B cell (primary cell): ENCODE results near the gene CD63. TPM values are rescaled to one million over a fixed set of nuclear protein-coding genes. Genes with fewer than 3 reads are reported as not detected.

Source experiments
- ATAC-seq: fragments of 200-7000 bp; cut with Tn5 transposase; one replicate; pipeline ENCODE4 v1.10.0; 2021; ENCODE audit warnings: low read depth, mild to moderate bottlenecking, moderate number of reproducible peaks, moderate library complexity
- CTCF ChIA-PET: fragments of 350-600 bp; sonication (Branson Sonifier 250); formaldehyde crosslinking; loops from one replicate; lab custom pipeline; 2021; ENCODE audit warnings: antibody characterized with exemption, inconsistent platforms; lab: Charles Lee
- POLR2A ChIA-PET: fragments of 350-600 bp; sonication (Branson Sonifier 250); formaldehyde crosslinking; loops from one replicate; lab custom pipeline; 2021; ENCODE audit warnings: antibody characterized with exemption; lab: Charles Lee
- DNase-seq: peaks from one replicate; pipeline ENCODE4 v3.0.0; 2013
- H2AFZ ChIP-seq: 2 replicates; pipeline ENCODE4 v1.6.1; 2012; ENCODE audit warnings: mild to moderate bottlenecking, low read depth, low read length; ENCODE audit not compliant: insufficient read depth, poor library complexity, severe bottlenecking
- H3K27ac ChIP-seq, 2 donors: 1 replicate in 1 of 2; 2 replicates in 1 of 2; pipeline ENCODE4 v1.5.1; 2012 to 2013; ENCODE audit warnings: low read length in 2 of 2, mild to moderate bottlenecking in 2 of 2, moderate library complexity in 1 of 2
- H3K27me3 ChIP-seq, 4 experiments: fragments of 200-600 bp in 1 of 4; sonication (generic) in 1 of 4; replicated peaks in 1 of 4; 1 replicate in 2 of 4; 2 replicates in 2 of 4; pipeline versions ENCODE4 v1.6.1 to v1.7.0; 2013 to 2016; ENCODE audit warnings: low read length in 3 of 4, mild to moderate bottlenecking in 2 of 4, mixed read lengths in 1 of 4, moderate library complexity in 1 of 4; ENCODE audit not compliant: insufficient read depth in 4 of 4, control insufficient read depth in 3 of 4; ENCODE audit errors: control extremely low read depth in 1 of 4
- H3K36me3 ChIP-seq, 2 experiments: replicated peaks in 1 of 2; 1 replicate in 1 of 2; 2 replicates in 1 of 2; pipeline versions ENCODE4 v1.6.1 to v1.7.1; 2013; ENCODE audit warnings: low read length in 1 of 2; ENCODE audit not compliant: insufficient read depth in 2 of 2, control insufficient read depth in 1 of 2; ENCODE audit errors: control extremely low read depth in 1 of 2, extremely low read depth in 1 of 2
- H3K4me1 ChIP-seq, 2 donors: fragments of 200-600 bp in 1 of 2; sonication (generic) in 1 of 2; 1 replicate in 1 of 2; 2 replicates in 1 of 2; pipeline versions ENCODE4 v1.5.1 to v1.6.1; 2013 to 2017; ENCODE audit warnings: low read length in 2 of 2; ENCODE audit not compliant: control insufficient read depth in 2 of 2, insufficient read depth in 2 of 2
- H3K4me2 ChIP-seq: replicated peaks from 2 replicates; pipeline ENCODE3; 2012; ENCODE audit warnings: mild to moderate bottlenecking, low read depth, low read length; ENCODE audit not compliant: poor library complexity, severe bottlenecking
- H3K4me3 ChIP-seq, 5 experiments: fragments of 200-600 bp in 1 of 5; sonication (generic) in 1 of 5; 1 replicate in 3 of 5; 2 replicates in 2 of 5; pipeline versions ENCODE4 v1.5.1 to v1.7.0; 2011 to 2016; ENCODE audit warnings: low read length in 4 of 5, mild to moderate bottlenecking in 4 of 5, low read depth in 2 of 5, control low read depth in 1 of 5, moderate library complexity in 1 of 5; ENCODE audit not compliant: insufficient read depth in 1 of 5; ENCODE audit errors: control extremely low read depth in 1 of 5, extremely low read depth in 1 of 5
- H3K79me2 ChIP-seq: fragments of 200-600 bp; sonication (generic); one replicate; pipeline ENCODE4 v1.6.0; 2016; ENCODE audit warnings: low read length; ENCODE audit not compliant: control insufficient read depth, insufficient read depth
- H3K9ac ChIP-seq: fragments of 200-600 bp; sonication (generic); 2 replicates; pipeline ENCODE4 v1.6.1; 2017; ENCODE audit warnings: mild to moderate bottlenecking, low read length, moderate library complexity
- H3K9me3 ChIP-seq, 3 donors: one replicate each; pipeline versions ENCODE4 v1.6.1 to v1.7.1; 2013; ENCODE audit warnings: low read length in 2 of 3; ENCODE audit not compliant: control insufficient read depth in 2 of 3, insufficient read depth in 1 of 3; ENCODE audit errors: control extremely low read depth in 1 of 3
- H4K20me1 ChIP-seq: 2 replicates; pipeline ENCODE4 v1.6.0; 2012; ENCODE audit warnings: mild to moderate bottlenecking, low read length; ENCODE audit not compliant: insufficient read depth, control insufficient read depth, poor library complexity, severe bottlenecking
- H3K27ac Mint-ChIP-seq: one replicate; pipeline ENCODE4 v1.8.0; 2021; ENCODE audit warnings: mixed read lengths
- H3K27me3 Mint-ChIP-seq: one replicate; pipeline ENCODE4 v1.8.0; 2021; ENCODE audit warnings: mixed read lengths
- H3K4me1 Mint-ChIP-seq: one replicate; pipeline ENCODE4 v1.8.0; 2021; ENCODE audit warnings: mixed read lengths
- H3K4me3 Mint-ChIP-seq: one replicate; pipeline ENCODE4 v1.8.0; 2021; ENCODE audit warnings: mixed read lengths
- H3K9me3 Mint-ChIP-seq: one replicate; pipeline ENCODE4 v1.8.0; 2022; ENCODE audit warnings: mixed read lengths; ENCODE audit not compliant: insufficient read depth
- CTCF ChIP-seq: fragments of 200-600 bp; IDR thresholded peaks from one replicate; pipeline ENCODE4 v1.8.0; 2022; ENCODE audit warnings: antibody characterized with exemption, mild to moderate bottlenecking
- EZH2 ChIP-seq: IDR thresholded peaks from 2 replicates; pipeline ENCODE4 v1.6.1; 2012; ENCODE audit warnings: borderline replicate concordance, low read depth, mild to moderate bottlenecking, moderate library complexity, low read length; ENCODE audit not compliant: insufficient read depth, poor library complexity, severe bottlenecking
- WGBS: methylation state at CpG from one replicate; pipeline ENCODE4 v1.1.5; 2013; ENCODE audit warnings: missing lambda C conversion rate; ENCODE audit not compliant: insufficient coverage; 5-methylcytosine and 5-hydroxymethylcytosine counted together
- intact Hi-C: fragments of 100-400 bp; cut with micrococcal nuclease; formaldehyde crosslinking; loops from one replicate; pipeline ENCODE4 v1.10.0; 2022
- polyA plus RNA-seq: library from polyadenylated mRNA; depleted of rRNA; stranded (reverse); fragments of >200 nt; gene quantifications from 2 replicates; pipeline ENCODE4 v1.2.3, GENCODE V29; 2012
- total RNA-seq, 2 donors: library from RNA; stranded (reverse); fragments of 120-200 nt in 1 of 2; gene quantifications; 1 replicate in 1 of 2; 2 replicates in 1 of 2; pipeline versions ENCODE4 v1.2.3 to v1.2.4, GENCODE V29; 2013 to 2022

CD63 gene
- total and polyA plus RNA-seq, 2 donors (not counting 1 experiment from before 2014, with no cell fraction given): 43.0 to 104 TPM

- no peaks in the 10 kb centered on the region for H3K9me3 Mint-ChIP-seq
- Histone ChIP-seq H3K4me2 (no peak overlapping the region), H4K20me1 (peaks cover 4% of the 10 kb centered on the region), H3K36me3 (peaks cover 14 to 78% of the 10 kb centered on the region in 2 experiments), H3K9ac (no peak overlapping the region), H3K9me3 (no peaks in the 10 kb centered on the region), H3K79me2 (no peaks in the 10 kb centered on the region), H3K27me3 (no peaks in the 10 kb centered on the region), H3K4me3 (no peak overlapping the region), H3K4me1 (no peaks in the 10 kb centered on the region), H2AFZ (no peak overlapping the region), H3K27ac (no peak overlapping the region)
- DNase-seq: no peak
- H3K4me1 Mint-ChIP-seq: no peaks in the 10 kb centered on the region
- CTCF ChIA-PET: interaction anchor here (1.4 to 2.2 kb wide), 2 partner anchors 12 to 19 kb away, joined by 5 to 12 read pairs; no protein-coding TSS in a partner anchor
- TF ChIP-seq EZH2 (no peak), CTCF (no peak)
- POLR2A ChIA-PET: no interaction called here
- no peak for ATAC-seq
- no CpG with 5 or more reads among the region's 2 CpGs for WGBS
- H3K27ac Mint-ChIP-seq: no peak overlapping the region
- intact Hi-C loops: no loop called here
- no peak overlapping the region for H3K4me3 Mint-ChIP-seq
- no peaks in the 10 kb centered on the region for H3K27me3 Mint-ChIP-seq
These were observed 28.9 kb upstream of the CD63 start for GRCh38 chr12:55757701-55758100.

GRCh38 chr12:55755246-55755645, 26.4 kb upstream of the CD63 start:
- H3K4me3 ChIP-seq: no peak overlapping the region
- H3K9ac ChIP-seq: no peak overlapping the region
- peaks cover 4% of the 10 kb centered on the region for H4K20me1 ChIP-seq
- DNase-seq (no peak), ATAC-seq (no peak)
- no CpG with 5 or more reads among the region's 2 CpGs for WGBS
- no peaks in the 10 kb centered on the region for H3K9me3 Mint-ChIP-seq
- H3K4me2 ChIP-seq: no peak overlapping the region
- no peaks in the 10 kb centered on the region for H3K27me3 Mint-ChIP-seq
- H3K27ac ChIP-seq: no peak overlapping the region
- H3K4me1 Mint-ChIP-seq: no peaks in the 10 kb centered on the region
- TF ChIP-seq EZH2: no peak
- TF ChIP-seq CTCF: no peak
- H3K36me3 ChIP-seq: peaks cover 12 to 82% of the 10 kb centered on the region in 2 experiments
- no peaks in the 10 kb centered on the region for H3K27me3 ChIP-seq
- POLR2A ChIA-PET: no interaction called here
- H3K4me1 ChIP-seq: no peaks in the 10 kb centered on the region
- no peak overlapping the region for H3K4me3 Mint-ChIP-seq
- H3K9me3 ChIP-seq: no peaks in the 10 kb centered on the region
- intact Hi-C loops: no loop called here
- CTCF ChIA-PET: interaction anchor here (1.2 to 4.7 kb wide), 4 partner anchors 15 to 241 kb away, joined by 3 to 19 read pairs (median 4); no protein-coding TSS in a partner anchor
- no peak overlapping the region for H2AFZ ChIP-seq
- H3K79me2 ChIP-seq: no peaks in the 10 kb centered on the region
- no peak overlapping the region for H3K27ac Mint-ChIP-seq
